HL-60/S4 treated with phorbol 12-myristate 13-acetate at 8.2 ng/mL for 4 days and 3 days (cell line): Measurements from ENCODE around the gene IL12RB2.

Source experiments
- in situ Hi-C: fragments of 300-500 bp; cut with MboI; formaldehyde crosslinking; loops from 2 replicates; pipeline ENCODE4 v1.15.0; 2022; ENCODE audit warnings: low sequenced_read_pairs

IL12RB2 gene

GRCh38 chr1:67346982-67347381 is 39.3 kb downstream of the IL12RB2 start:
- in situ Hi-C loops: no loop called here

- in situ Hi-C loops: no loop called here
Observed at GRCh38 chr1:67347688-67348472, 40.2 kb downstream of the IL12RB2 start.

GRCh38 chr1:67348586-67349252 is 41.0 kb downstream of the IL12RB2 start:
- in situ Hi-C loops: no loop called here

- in situ Hi-C loops: no loop called here
Observed at GRCh38 chr1:67350783-67351182, 43.1 kb downstream of the IL12RB2 start.

- in situ Hi-C loops: no loop called here
Observed at GRCh38 chr1:67352211-67352610, 44.5 kb downstream of the IL12RB2 start.

GRCh38 chr1:67355745-67356424 is 48.2 kb downstream of the IL12RB2 start:
- in situ Hi-C loops: no loop called here

- in situ Hi-C loops: no loop called here
Observed at GRCh38 chr1:67359592-67359991, 51.9 kb downstream of the IL12RB2 start.

GRCh38 chr1:67361641-67362040 is 54.0 kb downstream of the IL12RB2 start:
- in situ Hi-C loops: no loop called here

GRCh38 chr1:67367370-67368045 is 59.8 kb downstream of the IL12RB2 start:
- in situ Hi-C loops: no loop called here

GRCh38 chr1:67368046-67368514 is 60.4 kb downstream of the IL12RB2 start:
- in situ Hi-C loops: no loop called here

GRCh38 chr1:67371043-67371442 is 63.4 kb downstream of the IL12RB2 start:
- in situ Hi-C loops: no loop called here

GRCh38 chr1:67371681-67372080 is 64.0 kb downstream of the IL12RB2 start:
- in situ Hi-C loops: no loop called here

GRCh38 chr1:67372136-67372535 is 64.5 kb downstream of the IL12RB2 start:
- in situ Hi-C loops: no loop called here

- in situ Hi-C loops: no loop called here
Observed at GRCh38 chr1:67372898-67373297, 65.2 kb downstream of the IL12RB2 start.

- in situ Hi-C loops: no loop called here
Observed at GRCh38 chr1:67376381-67376780, 68.7 kb downstream of the IL12RB2 start.

GRCh38 chr1:67377253-67377652 is 69.6 kb downstream of the IL12RB2 start:
- in situ Hi-C loops: no loop called here

GRCh38 chr1:67381154-67381553 is 73.5 kb downstream of the IL12RB2 start:
- in situ Hi-C loops: no loop called here

GRCh38 chr1:67382292-67382691 is 74.6 kb downstream of the IL12RB2 start:
- in situ Hi-C loops: no loop called here

- in situ Hi-C loops: no loop called here
Observed at GRCh38 chr1:67383999-67384638, 76.4 kb downstream of the IL12RB2 start.

- in situ Hi-C loops: no loop called here
Observed at GRCh38 chr1:67390041-67390887, 82.6 kb downstream of the IL12RB2 start.
